NB4 (cell line): ENCODE data around the gene B3GALT5.

Experiments used
- CTCF ChIP-seq: IDR thresholded peaks from one replicate; pipeline ENCODE4 v1.5.1; 2012; ENCODE audit warnings: low read depth, low read length
- POLR2A ChIP-seq: IDR thresholded peaks from 2 replicates; pipeline ENCODE4 v1.6.1; 2011; ENCODE audit warnings: mild to moderate bottlenecking; ENCODE audit not compliant: insufficient read length; ENCODE audit errors: extremely low read depth

GRCh38 chr21:39705849-39706248 is 93.1 kb downstream of the B3GALT5 start:
- no peak for TF ChIP-seq CTCF
- TF ChIP-seq POLR2A, result no peak
